Sigmoid colon (tissue), 4 donors: ENCODE data around the gene CSE1L.

Experiments
- CTCF ChIP-seq, 4 experiments: fragments of 450-650 bp in 3 of 4; fragments of 200-600 bp in 1 of 4; IDR thresholded peaks; one replicate each; pipeline ENCODE4 v1.5.1; 2016 to 2019; ENCODE audit warnings: antibody characterized with exemption in 4 of 4, mild to moderate bottlenecking in 3 of 4, moderate library complexity in 2 of 4
- EP300 ChIP-seq, 4 donors: sonication (generic); formaldehyde crosslinking; IDR thresholded peaks; one replicate each; pipeline ENCODE4 v1.6.1; 2017; ENCODE audit warnings: antibody characterized with exemption in 4 of 4
- POLR2A ChIP-seq, 2 donors: fragments of 450-650 bp; IDR thresholded peaks; one replicate each; pipeline ENCODE4 v1.6.1; 2016; ENCODE audit warnings: antibody characterized with exemption in 2 of 2, mild to moderate bottlenecking in 2 of 2, moderate library complexity in 2 of 2
- POLR2AphosphoS5 ChIP-seq, 4 donors: sonication (generic); formaldehyde crosslinking; IDR thresholded peaks; one replicate each; pipeline ENCODE4 v1.6.1; 2017; ENCODE audit warnings: antibody characterized with exemption in 4 of 4

GRCh38 chr20:49052334-49052733, 6.2 kb downstream of the CSE1L start:
- TF ChIP-seq POLR2A (IDR thresholded peaks at IDR 0.05) = no peak
- no peak for TF ChIP-seq CTCF (IDR thresholded peaks at IDR 0.05)
- TF ChIP-seq POLR2AphosphoS5 (IDR thresholded peaks at IDR 0.05) = no peak
- TF ChIP-seq EP300 (IDR thresholded peaks at IDR 0.05) = no peak
